ENCODE results near the gene TAF3. TPM values are rescaled to one million over a fixed set of nuclear protein-coding genes. Genes with fewer than 3 reads are reported as not detected.

Gene TAF3
- total RNA-seq, 1 donor from 2014 or later, result 9.1 TPM

DNA sequence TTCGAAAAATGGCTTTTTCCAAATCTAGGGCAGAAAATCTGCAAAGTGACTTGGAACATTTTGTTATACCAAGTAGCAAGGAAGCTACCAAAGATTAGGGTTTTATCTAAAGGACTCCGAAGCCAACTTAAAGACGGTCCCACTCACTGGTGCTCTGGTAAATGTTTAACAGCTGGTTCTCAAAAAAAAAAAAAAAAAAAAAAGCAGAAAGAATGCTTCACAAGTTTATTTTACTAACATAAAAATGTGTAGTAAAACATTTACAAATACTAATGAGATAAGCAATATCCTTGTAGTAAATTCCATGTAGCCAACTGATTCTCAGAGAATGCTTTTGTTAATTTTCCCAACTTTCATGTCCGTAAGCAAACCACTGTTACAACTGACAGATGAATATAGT, 38.4 kb downstream of the TAF3 start:
- DNase-seq (ENCODE audit: extremely low spot score, unreplicated experiment), result no peak
- no peak overlapping the region for H3K4me3 Mint-ChIP-seq (ENCODE audit: unreplicated experiment)

DNA sequence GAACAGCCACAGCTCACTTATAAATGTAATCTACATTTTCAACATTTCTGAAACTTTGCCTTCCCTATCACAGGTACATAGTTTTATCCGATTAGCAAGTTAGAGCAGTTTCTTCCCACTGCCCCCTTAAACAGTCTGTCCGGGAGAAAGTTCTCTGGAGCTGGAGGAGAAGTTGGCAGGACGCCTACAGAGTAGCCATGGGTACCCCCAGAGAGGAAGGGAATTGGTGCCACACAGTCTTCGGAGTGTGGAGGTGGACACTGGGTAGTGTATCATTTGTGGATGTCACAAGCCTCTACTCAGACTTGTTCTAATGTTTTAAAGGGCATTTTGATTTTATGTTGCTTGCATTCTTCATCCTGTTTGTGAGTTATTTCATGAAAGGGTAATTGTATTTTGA, 39.0 kb downstream of the TAF3 start:
- Mint-ChIP-seq H3K27me3 (ENCODE audit: unreplicated experiment) (no peaks in the 10 kb centered on the region), H3K36me3 (ENCODE audit: unreplicated experiment) (peaks cover 13% of the 10 kb centered on the region), H3K9me3 (ENCODE audit: unreplicated experiment) (peaks cover 15% of the 10 kb centered on the region), H3K27ac (ENCODE audit: unreplicated experiment) (no peak overlapping the region), H3K4me1 (ENCODE audit: unreplicated experiment) (peaks cover 9% of the 10 kb centered on the region), H3K4me3 (ENCODE audit: unreplicated experiment) (no peak overlapping the region)
- TF ChIP-seq, protein P1, sequence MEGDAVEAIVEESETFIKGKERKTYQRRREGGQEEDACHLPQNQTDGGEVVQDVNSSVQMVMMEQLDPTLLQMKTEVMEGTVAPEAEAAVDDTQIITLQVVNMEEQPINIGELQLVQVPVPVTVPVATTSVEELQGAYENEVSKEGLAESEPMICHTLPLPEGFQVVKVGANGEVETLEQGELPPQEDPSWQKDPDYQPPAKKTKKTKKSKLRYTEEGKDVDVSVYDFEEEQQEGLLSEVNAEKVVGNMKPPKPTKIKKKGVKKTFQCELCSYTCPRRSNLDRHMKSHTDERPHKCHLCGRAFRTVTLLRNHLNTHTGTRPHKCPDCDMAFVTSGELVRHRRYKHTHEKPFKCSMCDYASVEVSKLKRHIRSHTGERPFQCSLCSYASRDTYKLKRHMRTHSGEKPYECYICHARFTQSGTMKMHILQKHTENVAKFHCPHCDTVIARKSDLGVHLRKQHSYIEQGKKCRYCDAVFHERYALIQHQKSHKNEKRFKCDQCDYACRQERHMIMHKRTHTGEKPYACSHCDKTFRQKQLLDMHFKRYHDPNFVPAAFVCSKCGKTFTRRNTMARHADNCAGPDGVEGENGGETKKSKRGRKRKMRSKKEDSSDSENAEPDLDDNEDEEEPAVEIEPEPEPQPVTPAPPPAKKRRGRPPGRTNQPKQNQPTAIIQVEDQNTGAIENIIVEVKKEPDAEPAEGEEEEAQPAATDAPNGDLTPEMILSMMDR (IDR thresholded peaks at IDR 0.05), result no peak
- no peak for DNase-seq (ENCODE audit: extremely low spot score, unreplicated experiment)

More for the DNA sequence above, 38.4 kb downstream of the TAF3 start:
- no peaks in the 10 kb centered on the region for H3K27me3 Mint-ChIP-seq (ENCODE audit: unreplicated experiment)
- peaks cover 9% of the 10 kb centered on the region for H3K4me1 Mint-ChIP-seq (ENCODE audit: unreplicated experiment)
- TF ChIP-seq, protein P1 (IDR thresholded peaks at IDR 0.05), result no peak
- no peak overlapping the region for H3K27ac Mint-ChIP-seq (ENCODE audit: unreplicated experiment)
- H3K36me3 Mint-ChIP-seq (ENCODE audit: unreplicated experiment), result peaks cover 9% of the 10 kb centered on the region
- H3K9me3 Mint-ChIP-seq (ENCODE audit: unreplicated experiment), result peaks cover 9% of the 10 kb centered on the region

DNA sequence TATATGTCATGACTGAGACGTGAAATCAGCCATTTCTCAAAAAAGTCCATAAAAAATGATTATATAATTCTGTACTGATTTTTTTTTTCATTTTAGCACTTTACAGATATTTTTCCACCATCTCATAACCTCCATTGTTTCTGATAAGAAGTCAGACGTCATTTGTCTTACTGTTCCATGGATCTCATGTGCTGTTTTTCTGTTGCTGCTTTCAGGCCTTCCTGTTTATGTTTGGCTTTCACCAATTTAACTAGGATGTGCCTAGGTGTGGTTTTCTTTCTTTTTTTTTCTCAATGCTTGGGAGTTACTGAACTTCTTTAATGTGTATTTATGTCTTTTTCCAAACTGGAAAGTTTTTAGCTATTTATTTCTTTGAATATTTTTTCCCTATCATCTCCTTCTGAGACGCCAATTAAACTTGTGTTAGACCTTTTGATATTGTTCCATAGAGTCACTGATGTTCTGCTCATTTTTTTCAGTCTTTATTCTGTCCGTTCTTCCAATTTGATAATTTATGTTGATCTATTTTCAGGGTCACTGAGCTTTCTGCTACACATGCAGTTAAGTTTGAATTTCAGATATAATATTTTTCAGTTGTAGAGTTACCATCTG, 43.3 kb downstream of the TAF3 start:
- Mint-ChIP-seq H3K27me3 (ENCODE audit: unreplicated experiment) (no peaks in the 10 kb centered on the region), H3K36me3 (ENCODE audit: unreplicated experiment) (peaks cover 17% of the 10 kb centered on the region), H3K4me3 (ENCODE audit: unreplicated experiment) (no peak overlapping the region), H3K9me3 (ENCODE audit: unreplicated experiment) (peaks cover 31% of the 10 kb centered on the region), H3K27ac (ENCODE audit: unreplicated experiment) (no peak overlapping the region), H3K4me1 (ENCODE audit: unreplicated experiment) (peaks cover 7% of the 10 kb centered on the region)
- TF ChIP-seq, protein P1 (IDR thresholded peaks at IDR 0.05), result no peak
- no peak for DNase-seq (ENCODE audit: extremely low spot score, unreplicated experiment)

DNA sequence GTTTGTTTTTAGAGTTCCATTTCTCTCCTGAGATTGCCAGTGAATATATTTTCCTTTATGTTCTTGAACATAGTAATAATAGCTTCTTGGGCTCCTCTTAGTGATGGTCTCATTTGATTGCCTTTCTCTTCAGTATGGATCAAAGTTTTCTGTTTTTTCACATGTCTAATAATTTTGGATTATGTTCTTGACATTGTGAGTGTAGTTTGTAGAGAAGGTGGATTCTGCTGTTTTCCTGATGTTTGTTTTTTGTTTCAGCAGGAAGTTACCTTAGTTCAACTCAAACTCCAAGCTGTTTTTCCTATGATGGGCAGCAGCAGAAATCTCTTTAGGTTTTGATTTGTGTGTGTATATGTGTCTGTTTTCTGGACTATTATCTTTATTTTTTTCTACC, 43.8 kb downstream of the TAF3 start:
- Mint-ChIP-seq H3K27ac (ENCODE audit: unreplicated experiment) (no peak overlapping the region), H3K27me3 (ENCODE audit: unreplicated experiment) (no peaks in the 10 kb centered on the region), H3K9me3 (ENCODE audit: unreplicated experiment) (peaks cover 31% of the 10 kb centered on the region), H3K4me1 (ENCODE audit: unreplicated experiment) (peaks cover 4% of the 10 kb centered on the region), H3K36me3 (ENCODE audit: unreplicated experiment) (peaks cover 17% of the 10 kb centered on the region), H3K4me3 (ENCODE audit: unreplicated experiment) (no peak overlapping the region)
- TF ChIP-seq, protein P1 (IDR thresholded peaks at IDR 0.05), result no peak
- no peak for DNase-seq (ENCODE audit: extremely low spot score, unreplicated experiment)

DNA sequence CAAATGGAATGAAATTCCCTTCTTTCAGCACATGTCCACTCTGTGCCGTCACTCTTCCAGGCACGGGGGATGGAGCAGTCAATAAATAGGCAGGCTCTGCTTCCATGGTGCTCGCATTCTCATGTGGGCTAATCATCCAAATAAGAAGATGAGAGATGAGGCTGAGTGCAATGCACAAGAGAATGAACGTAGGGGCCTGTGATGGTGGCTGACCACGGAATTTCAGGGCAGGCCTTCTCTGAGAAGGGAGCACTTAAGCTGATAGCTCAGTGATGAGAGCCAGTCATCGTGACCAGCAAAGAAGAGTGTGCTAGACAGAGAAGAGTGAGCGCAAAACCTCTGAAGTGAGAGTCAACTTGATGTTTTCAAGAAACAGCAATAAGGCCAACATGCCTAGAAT, 47.9 kb downstream of the TAF3 start:
- H3K27me3 Mint-ChIP-seq (ENCODE audit: unreplicated experiment), result no peaks in the 10 kb centered on the region
- H3K36me3 Mint-ChIP-seq (ENCODE audit: unreplicated experiment), result peaks cover 14% of the 10 kb centered on the region
- no peak overlapping the region for H3K27ac Mint-ChIP-seq (ENCODE audit: unreplicated experiment)
- no peak overlapping the region for H3K4me3 Mint-ChIP-seq (ENCODE audit: unreplicated experiment)
- no peaks in the 10 kb centered on the region for H3K4me1 Mint-ChIP-seq (ENCODE audit: unreplicated experiment)
- TF ChIP-seq, protein P1 (IDR thresholded peaks at IDR 0.05), result no peak
- no peak for DNase-seq (ENCODE audit: extremely low spot score, unreplicated experiment)
- H3K9me3 Mint-ChIP-seq (ENCODE audit: unreplicated experiment), result peaks cover 27% of the 10 kb centered on the region

Data from osteocyte (in vitro differentiated cells).